Gastroesophageal sphincter (tissue), 3 donors: ENCODE measurements around the gene ARHGEF6.

Experiments used
- EP300 ChIP-seq: sonication (generic); formaldehyde crosslinking; IDR thresholded peaks from one replicate; pipeline ENCODE4 v1.6.1; 2017; ENCODE audit warnings: antibody characterized with exemption, mild to moderate bottlenecking
- POLR2A ChIP-seq, 2 donors: fragments of 450-650 bp; IDR thresholded peaks; one replicate each; pipeline ENCODE4 v1.6.1; 2017; ENCODE audit warnings: antibody characterized with exemption in 2 of 2, mild to moderate bottlenecking in 2 of 2, moderate library complexity in 1 of 2
- POLR2AphosphoS5 ChIP-seq: sonication (generic); formaldehyde crosslinking; IDR thresholded peaks from one replicate; pipeline ENCODE4 v1.6.1; 2017; ENCODE audit warnings: antibody characterized with exemption
- TF ChIP-seq, protein P1 (sequence below), 4 experiments: fragments of 200-600 bp in 2 of 4; fragments of 450-650 bp in 2 of 4; sonication (generic) in 1 of 4; IDR thresholded peaks; one replicate each; pipeline ENCODE4 v1.5.1; 2017 to 2019; ENCODE audit warnings: antibody characterized with exemption in 4 of 4, mild to moderate bottlenecking in 2 of 4, moderate library complexity in 2 of 4

DNA sequence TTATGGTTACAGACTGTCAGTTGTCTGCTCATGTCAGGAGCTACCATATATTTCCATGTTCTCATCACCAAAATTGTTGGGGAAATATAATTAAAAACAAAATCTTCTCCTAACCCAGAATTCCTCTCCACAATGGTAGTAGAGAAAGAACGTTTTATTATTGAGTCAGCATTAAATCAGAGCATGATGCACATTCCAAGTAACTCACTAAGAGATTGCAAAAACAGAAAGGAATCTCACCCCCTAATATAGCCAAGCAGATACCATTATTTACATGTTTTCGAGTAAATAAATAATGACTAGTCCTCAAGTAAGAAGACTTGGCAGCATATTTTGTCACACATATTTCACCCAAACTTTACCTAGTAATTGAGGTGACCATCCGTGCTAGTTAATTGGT, 36.2 kb upstream of the ARHGEF6 start:
- TF ChIP-seq POLR2AphosphoS5 (no peak), POLR2A (IDR thresholded peaks at IDR 0.05) (no peak), EP300 (no peak)
- TF ChIP-seq, protein P1, sequence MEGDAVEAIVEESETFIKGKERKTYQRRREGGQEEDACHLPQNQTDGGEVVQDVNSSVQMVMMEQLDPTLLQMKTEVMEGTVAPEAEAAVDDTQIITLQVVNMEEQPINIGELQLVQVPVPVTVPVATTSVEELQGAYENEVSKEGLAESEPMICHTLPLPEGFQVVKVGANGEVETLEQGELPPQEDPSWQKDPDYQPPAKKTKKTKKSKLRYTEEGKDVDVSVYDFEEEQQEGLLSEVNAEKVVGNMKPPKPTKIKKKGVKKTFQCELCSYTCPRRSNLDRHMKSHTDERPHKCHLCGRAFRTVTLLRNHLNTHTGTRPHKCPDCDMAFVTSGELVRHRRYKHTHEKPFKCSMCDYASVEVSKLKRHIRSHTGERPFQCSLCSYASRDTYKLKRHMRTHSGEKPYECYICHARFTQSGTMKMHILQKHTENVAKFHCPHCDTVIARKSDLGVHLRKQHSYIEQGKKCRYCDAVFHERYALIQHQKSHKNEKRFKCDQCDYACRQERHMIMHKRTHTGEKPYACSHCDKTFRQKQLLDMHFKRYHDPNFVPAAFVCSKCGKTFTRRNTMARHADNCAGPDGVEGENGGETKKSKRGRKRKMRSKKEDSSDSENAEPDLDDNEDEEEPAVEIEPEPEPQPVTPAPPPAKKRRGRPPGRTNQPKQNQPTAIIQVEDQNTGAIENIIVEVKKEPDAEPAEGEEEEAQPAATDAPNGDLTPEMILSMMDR (IDR thresholded peaks at IDR 0.05): no peak
